ENCODE data around the gene USP6NL. TPM values are rescaled to one million over a fixed set of nuclear protein-coding genes. Genes with fewer than 3 reads are reported as not detected.
A peak's percentile ranks its signal among the peaks of the same experiment; 100 is the strongest.

The USP6NL gene
- total and polyA plus RNA-seq, 2 of the 13 experiments (the other 11 are each of a cell fraction or from before 2014, with no cell fraction given) = 10.5 to 22.9 TPM

GRCh38 chr10:11588873-11589574 is 22.4 kb downstream of the USP6NL start:
- FAIRE-seq = no peak
- POLR2A ChIA-PET = no interaction called here

DNA sequence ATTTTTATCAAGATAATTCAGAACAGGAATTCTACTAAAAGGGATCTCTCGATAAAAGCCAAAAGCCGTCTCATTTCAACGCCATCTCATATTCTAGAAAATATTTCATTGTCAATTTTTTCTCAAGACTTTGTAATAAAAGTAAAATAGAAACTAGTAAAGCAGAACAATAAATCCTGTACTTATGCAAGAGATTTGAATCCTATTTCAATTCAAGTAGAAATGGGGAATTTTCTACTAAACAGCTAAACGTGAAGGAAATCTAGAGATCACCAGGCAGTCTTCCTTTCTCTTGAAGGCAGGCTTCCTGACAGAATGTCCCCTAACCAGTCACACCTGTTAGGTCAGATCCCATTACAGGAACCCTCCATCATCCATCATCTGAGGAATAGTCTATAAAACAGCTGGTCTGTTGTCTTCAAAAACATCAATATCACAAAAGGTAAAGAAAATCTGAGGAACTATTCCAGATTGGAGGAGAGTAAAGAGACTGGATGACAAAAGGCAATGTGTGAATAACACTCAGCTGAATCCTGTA is 23.7 kb downstream of the USP6NL start:
- no peak for DNase-seq (ENCODE audit: low spot score)
- in situ Hi-C loops (cut with HindIII; ENCODE audit: extremely low pct_ligation_motif_present, low pct_unique_long_range_greater_than_20kb) = no loop called here
- FAIRE-seq = no peak
- TF ChIP-seq, protein P1, sequence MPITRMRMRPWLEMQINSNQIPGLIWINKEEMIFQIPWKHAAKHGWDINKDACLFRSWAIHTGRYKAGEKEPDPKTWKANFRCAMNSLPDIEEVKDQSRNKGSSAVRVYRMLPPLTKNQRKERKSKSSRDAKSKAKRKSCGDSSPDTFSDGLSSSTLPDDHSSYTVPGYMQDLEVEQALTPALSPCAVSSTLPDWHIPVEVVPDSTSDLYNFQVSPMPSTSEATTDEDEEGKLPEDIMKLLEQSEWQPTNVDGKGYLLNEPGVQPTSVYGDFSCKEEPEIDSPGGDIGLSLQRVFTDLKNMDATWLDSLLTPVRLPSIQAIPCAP (CRISPR knock-in tag; IDR thresholded peaks at IDR 0.05; ENCODE audit: low read depth) = no peak
- TF ChIP-seq DNMT3B (CRISPR knock-in tag; conservative IDR thresholded peaks at IDR 0.05) = no peak
- no peak for TF ChIP-seq SUZ12 (IDR thresholded peaks at IDR 0.05; ENCODE audit: low read depth, low read length)
- TF ChIP-seq ZNF644 (CRISPR knock-in tag; IDR thresholded peaks at IDR 0.05; ENCODE audit: low read depth) = no peak
- TF ChIP-seq PRMT3 (CRISPR knock-in tag; IDR thresholded peaks at IDR 0.05; ENCODE audit: borderline replicate concordance, low read depth) = no peak
- TF ChIP-seq HNRNPLL (IDR thresholded peaks at IDR 0.05; ENCODE audit: low read depth, low read length, poor library complexity, severe bottlenecking) = no peak
- no peak for TF ChIP-seq THAP11 (CRISPR knock-in tag; IDR thresholded peaks at IDR 0.05)
- no peak for TF ChIP-seq ZNF672 (CRISPR knock-in tag; IDR thresholded peaks at IDR 0.05)
- TF ChIP-seq RFX5 (IDR thresholded peaks at IDR 0.05; ENCODE audit: low read depth, low read length) = no peak
- TF ChIP-seq IKZF1 (IDR thresholded peaks at IDR 0.05) = no peak

More at GRCh38 chr10:11588873-11589574, 22.4 kb downstream of the USP6NL start:
- in situ Hi-C loops (cut with HindIII; ENCODE audit: extremely low pct_ligation_motif_present, low pct_unique_long_range_greater_than_20kb) (no loop called here), intact Hi-C loops (cut with micrococcal nuclease; ENCODE audit: unreplicated experiment) (no loop called here)
- Histone ChIP-seq H3K4me3 (replicated peaks in 1 of 3; ENCODE audit: insufficient read depth in 1 of 3, low read depth in 2 of 3, low read length in 3 of 3) (no peak overlapping the region), H3K4me2 (ENCODE audit: low read depth, low read length) (no peak overlapping the region; the same call in 1 of the 2 replicates), H3K27ac (ENCODE audit: extremely low read length, insufficient read depth, low read length) (no peak overlapping the region), H3K36me3 (replicated peaks in 1 of 2; ENCODE audit: control insufficient read depth in 1 of 2, insufficient read depth in 2 of 2, low read length in 2 of 2) (peaks cover 0 to 1% of the 10 kb centered on the region in 2 experiments; a peak in 3 of 5 replicates), H4K20me1 (ENCODE audit: insufficient read depth, low read length) (peaks cover 3% of the 10 kb centered on the region; the same call in 1 of the 2 replicates), H2AFZ (ENCODE audit: low read length) (no peak overlapping the region), H3K79me2 (ENCODE audit: insufficient read depth, low read length) (peaks cover 96% of the 10 kb centered on the region), H3K4me1 (ENCODE audit: insufficient read depth, low read length) (peaks cover 54% of the 10 kb centered on the region), H3K9me3 (ENCODE audit: low read length) (no peaks in the 10 kb centered on the region), H3K27me3 (ENCODE audit: control insufficient read depth in 1 of 2, insufficient read depth in 2 of 2, low read length in 2 of 2) (no peaks in the 10 kb centered on the region), H3K9ac (ENCODE audit: insufficient read depth, low read depth, low read length) (no peak overlapping the region)
- CTCF ChIA-PET (ENCODE audit: low intra/inter-chr PET ratio, low total read pairs) = no interaction called here
- ATAC-seq (no peak), DNase-seq (ENCODE audit: low spot score) (no peak)
- BruUV-seq (replicated peaks) = no TSS peak
- TF ChIP-seq ZNF552 (CRISPR knock-in tag; IDR thresholded peaks at IDR 0.05; ENCODE audit: borderline replicate concordance) = no peak
- TF ChIP-seq RFX5 (IDR thresholded peaks at IDR 0.05; ENCODE audit: low read depth, low read length) = no peak
- no peak for TF ChIP-seq FOXA3 (CRISPR knock-in tag; IDR thresholded peaks at IDR 0.05)
- TF ChIP-seq POLR2AphosphoS2 (IDR thresholded peaks at IDR 0.05; ENCODE audit: low read depth, low read length) = no peak
- 0 out of 2 replicates have a peak, but pooled peaks have one; percentile 8 for TF ChIP-seq GATAD2A (CRISPR knock-in tag; IDR thresholded peaks at IDR 0.05)
- TF ChIP-seq HNF4A (CRISPR knock-in tag; IDR thresholded peaks at IDR 0.05) = 0 out of 2 replicates have a peak, but pooled peaks have one; percentile 8
- TF ChIP-seq, protein P2, sequence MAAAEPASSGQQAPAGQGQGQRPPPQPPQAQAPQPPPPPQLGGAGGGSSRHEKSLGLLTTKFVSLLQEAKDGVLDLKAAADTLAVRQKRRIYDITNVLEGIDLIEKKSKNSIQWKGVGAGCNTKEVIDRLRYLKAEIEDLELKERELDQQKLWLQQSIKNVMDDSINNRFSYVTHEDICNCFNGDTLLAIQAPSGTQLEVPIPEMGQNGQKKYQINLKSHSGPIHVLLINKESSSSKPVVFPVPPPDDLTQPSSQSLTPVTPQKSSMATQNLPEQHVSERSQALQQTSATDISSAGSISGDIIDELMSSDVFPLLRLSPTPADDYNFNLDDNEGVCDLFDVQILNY (CRISPR knock-in tag; conservative IDR thresholded peaks at IDR 0.05) = no peak
- no peak for TF ChIP-seq U2AF2 (IDR thresholded peaks at IDR 0.05; ENCODE audit: low read depth, low read length)
- TF ChIP-seq SOX5 (CRISPR knock-in tag; IDR thresholded peaks at IDR 0.05; ENCODE audit: borderline replicate concordance) = no peak
- no peak for TF ChIP-seq ZNF567 (CRISPR knock-in tag; IDR thresholded peaks at IDR 0.05; ENCODE audit: borderline replicate concordance)
- TF ChIP-seq MYC (CRISPR knock-in tag; IDR thresholded peaks at IDR 0.05; ENCODE audit: borderline replicate concordance) = no peak
- no peak for TF ChIP-seq GATA4 (IDR thresholded peaks at IDR 0.05; ENCODE audit: borderline replicate concordance, low read depth)
- WGBS (ENCODE audit: low lambda C conversion rate) = 73% methylated on average over 3 of the region's 3 CpGs

More for the DNA sequence above, 23.7 kb downstream of the USP6NL start:
- Histone ChIP-seq H4K20me1 (ENCODE audit: insufficient read depth, low read length) (peaks cover 3% of the 10 kb centered on the region; the same call in 1 of the 2 replicates), H3K79me2 (ENCODE audit: insufficient read depth, low read length) (peaks cover 91% of the 10 kb centered on the region), H3K4me1 (ENCODE audit: insufficient read depth, low read length) (peaks cover 47% of the 10 kb centered on the region), H3K9me3 (ENCODE audit: low read length) (no peaks in the 10 kb centered on the region), H3K9ac (ENCODE audit: insufficient read depth, low read depth, low read length) (no peak overlapping the region), H3K27me3 (ENCODE audit: control insufficient read depth in 1 of 2, insufficient read depth in 2 of 2, low read length in 2 of 2) (no peaks in the 10 kb centered on the region), H3K27ac (ENCODE audit: extremely low read length, insufficient read depth, low read length) (no peak overlapping the region), H3K36me3 (replicated peaks in 1 of 2; ENCODE audit: control insufficient read depth in 1 of 2, insufficient read depth in 2 of 2, low read length in 2 of 2) (peaks cover 0 to 5% of the 10 kb centered on the region in 2 experiments; a peak in 3 of 5 replicates), H3K4me3 (replicated peaks in 1 of 3; ENCODE audit: insufficient read depth in 1 of 3, low read depth in 2 of 3, low read length in 3 of 3) (no peak overlapping the region), H3K4me2 (ENCODE audit: low read depth, low read length) (no peak overlapping the region), H2AFZ (ENCODE audit: low read length) (no peak overlapping the region)
- intact Hi-C loops (cut with micrococcal nuclease; ENCODE audit: unreplicated experiment) = no loop called here
- ATAC-seq = no peak
- BruUV-seq (replicated peaks) = no TSS peak
- ChIA-PET CTCF (ENCODE audit: low intra/inter-chr PET ratio, low total read pairs) (no interaction called here), POLR2A (no interaction called here)
- 98% methylated on average over 4 of the region's 4 CpGs for whole genome bisulfite sequencing (ENCODE audit: low lambda C conversion rate)

All from HepG2 (cell line).